ENCODE results near the gene AP5B1.
"Not testable (repeated sequence)": the region's sequence is repeated elsewhere in the genome, so short reads cannot be mapped to it uniquely, and the experiment has no call there.

AP5B1 gene

DNA sequence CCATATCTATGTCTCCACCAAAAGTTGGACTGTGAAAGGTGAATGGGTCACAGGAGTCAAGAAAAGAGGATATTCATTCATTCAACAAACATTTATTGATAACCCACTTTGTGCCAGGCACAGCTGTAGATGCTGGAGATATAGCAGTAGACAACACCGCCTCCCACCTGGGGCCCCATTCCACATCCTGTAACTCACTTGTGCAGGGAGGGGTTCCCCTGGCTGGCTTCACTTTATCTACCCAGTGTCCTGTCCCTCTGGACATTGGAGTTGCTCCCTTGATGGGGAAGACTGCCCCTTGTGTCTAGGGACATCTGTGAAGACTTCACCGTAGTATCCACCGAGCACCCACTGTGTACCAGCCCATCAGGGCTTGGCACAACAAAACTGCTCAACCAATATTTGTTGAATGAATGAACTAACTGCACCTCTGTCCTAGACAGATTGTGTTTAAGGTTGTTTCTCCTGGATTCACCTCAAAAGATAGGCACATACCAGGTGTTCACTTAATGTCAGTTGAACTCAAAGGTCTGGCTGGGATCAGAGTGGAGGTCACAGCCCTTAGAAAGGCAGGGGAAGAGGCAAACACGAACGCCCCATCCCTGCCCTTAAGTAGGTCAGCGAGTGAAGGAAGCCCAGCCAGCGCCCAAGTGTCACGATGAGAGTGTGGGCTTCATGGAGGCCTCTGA, 4.7 kb upstream of the AP5B1 start:
- no peak for DNase-seq

DNA sequence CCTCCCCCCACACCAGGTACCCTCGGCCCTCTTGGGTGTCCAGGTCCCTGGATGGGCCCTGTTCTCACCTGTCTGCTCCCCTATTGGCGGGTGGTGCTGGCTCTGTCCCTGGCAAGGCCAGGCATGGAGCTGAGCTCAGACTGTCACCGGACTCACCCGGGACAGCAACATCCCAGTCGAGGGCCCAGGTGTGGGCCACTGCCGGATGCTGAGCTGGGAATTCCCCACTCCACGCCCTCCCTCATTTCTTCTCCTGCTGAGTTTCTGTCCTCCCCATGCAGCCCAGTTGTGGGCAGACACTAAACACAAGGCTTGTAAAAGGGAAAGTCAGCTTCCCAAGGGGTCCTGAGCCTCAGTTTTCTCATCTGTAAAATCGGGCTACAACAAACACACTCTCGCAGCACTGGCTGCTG, 2.0 kb upstream of the AP5B1 start:
- no peak for DNase-seq

DNA sequence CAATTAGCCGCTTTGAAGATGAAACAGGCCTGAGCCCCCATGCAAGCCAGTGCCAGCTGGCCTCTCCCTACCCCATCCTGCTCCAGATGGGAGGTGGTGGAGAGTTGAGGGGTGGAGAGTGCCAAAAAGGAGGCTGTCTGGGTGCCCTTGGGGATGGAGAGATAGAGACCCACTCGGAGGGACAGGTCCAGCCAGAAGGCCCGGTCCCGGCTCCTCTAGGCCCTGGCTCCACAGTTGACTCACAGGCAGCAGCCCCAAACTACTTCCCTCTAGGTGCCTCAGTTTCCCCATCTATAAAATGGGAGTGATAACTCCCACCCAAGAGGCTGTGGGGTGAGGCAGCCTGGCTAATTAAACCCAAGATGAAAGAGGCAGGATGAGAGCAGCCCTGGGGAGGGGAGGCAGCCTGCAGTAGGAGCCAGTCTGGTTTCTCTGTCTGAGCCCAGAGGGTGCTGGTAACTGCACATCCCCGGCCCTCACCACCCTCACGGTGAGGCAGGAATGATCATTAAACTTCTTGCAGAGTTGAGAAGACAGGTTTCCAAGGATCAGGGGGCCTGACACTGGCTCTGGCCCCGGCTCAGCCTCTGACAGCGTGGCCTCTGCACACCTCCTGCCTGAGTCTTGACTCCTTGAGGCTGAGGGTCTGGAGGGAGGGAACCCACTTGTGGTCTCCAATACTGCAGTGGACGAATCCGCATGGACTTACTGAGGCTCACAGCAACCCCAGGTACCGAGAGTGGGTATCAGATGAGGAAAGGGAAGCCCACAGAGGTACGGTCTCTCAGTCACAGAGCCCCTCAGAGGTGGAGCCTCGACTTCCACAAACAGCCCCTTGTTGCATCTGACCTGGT, 1.4 kb upstream of the AP5B1 start:
- DNase-seq, result no peak

DNA sequence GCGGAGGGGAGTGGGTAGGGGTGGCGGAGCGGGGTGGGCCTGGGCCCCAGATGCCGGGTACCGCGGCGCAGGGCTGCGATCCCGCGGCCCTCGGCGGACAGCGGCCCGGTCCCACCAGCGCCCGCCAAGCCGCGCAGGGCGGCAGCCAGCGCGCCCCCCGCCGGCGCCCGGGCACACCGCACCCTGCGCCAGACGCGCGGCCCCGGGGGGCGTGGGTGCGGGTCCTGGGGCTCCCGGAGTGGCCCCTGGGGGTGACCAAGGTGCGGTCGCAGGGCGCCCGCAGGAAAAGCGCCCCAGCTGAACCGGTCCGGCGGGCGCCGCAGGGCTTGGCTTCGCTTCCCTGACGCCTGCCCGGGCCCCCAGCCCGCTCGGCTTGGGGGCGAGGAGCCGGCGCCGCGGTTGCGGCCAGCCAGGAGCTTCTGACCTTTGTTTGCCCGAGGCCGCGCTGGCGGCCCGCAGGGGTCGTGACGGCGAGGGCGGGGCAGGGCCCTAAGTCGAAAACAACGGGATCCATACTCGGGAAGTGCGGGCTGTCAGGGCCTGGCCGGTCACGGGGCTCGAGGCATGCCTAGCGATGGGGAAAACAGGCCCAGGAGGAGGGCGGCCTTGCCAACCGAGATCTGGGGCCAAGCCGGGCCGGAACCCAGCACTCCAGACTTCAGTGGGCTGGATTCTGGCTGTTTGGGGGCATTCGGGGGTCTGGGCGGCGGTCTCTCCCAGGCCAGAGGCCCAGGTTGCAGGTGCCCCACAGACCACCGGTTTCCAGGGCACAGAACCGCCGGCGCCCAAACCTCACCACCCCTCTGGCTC, 581 bp upstream of the AP5B1 start:
- DNase-seq, result peak; percentile 58

DNA sequence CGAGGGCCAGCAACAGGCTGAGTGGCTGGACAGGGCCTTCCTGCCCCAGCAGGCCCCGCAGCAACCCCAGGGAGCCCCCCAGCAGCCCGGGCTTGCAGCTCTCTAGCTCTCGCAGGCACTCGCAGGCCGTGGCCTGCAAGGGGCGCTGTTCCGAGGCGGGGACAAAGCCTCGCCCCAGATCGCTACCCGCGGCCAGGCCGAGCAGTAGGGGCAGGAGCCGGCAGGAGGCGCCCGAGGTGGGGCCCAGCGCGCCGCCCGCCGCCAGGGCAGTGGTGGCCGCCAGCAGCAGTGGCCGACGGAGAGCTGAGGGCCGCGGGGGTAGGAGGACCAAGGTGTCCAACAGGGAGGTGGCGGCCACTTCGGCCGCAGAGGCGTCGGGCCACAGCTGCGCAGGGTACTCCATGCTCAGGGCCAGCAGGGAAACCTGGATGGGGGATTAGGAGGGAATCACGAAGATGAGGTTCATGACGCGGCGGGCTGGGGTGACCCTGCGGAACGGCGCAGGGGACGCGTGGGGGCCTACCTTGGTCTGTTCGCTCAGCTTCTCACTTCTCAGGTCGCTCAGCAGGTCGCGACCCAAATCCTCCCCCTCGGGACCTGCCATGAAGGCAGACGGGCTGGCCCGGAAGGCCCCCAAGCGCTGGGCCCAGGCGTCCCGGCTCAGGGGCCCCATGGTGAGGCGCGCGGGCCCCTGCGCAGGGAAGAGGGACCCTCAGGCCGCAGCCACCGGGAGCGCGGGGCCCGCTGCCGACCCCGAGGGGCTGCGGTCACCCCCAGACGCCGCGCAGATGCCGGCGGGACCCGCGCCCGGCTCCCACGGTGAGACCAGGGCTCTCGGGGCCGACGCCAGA, 632 bp downstream of the AP5B1 start:
- peak; percentile 69 for DNase-seq

DNA sequence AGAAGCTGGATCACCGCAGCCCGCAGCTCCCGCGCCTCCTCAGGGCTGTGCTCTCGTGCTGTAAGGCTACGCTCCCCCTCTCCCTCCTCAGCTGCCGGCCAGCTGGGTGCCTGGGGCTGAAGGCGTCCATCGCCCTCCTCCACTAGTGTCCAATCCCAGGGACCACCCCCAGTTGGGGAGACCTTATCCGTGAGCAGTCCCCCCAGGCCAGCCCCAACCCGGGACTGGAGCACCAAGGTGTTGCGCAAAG, 1.2 kb downstream of the AP5B1 start:
- no peak for DNase-seq

DNA sequence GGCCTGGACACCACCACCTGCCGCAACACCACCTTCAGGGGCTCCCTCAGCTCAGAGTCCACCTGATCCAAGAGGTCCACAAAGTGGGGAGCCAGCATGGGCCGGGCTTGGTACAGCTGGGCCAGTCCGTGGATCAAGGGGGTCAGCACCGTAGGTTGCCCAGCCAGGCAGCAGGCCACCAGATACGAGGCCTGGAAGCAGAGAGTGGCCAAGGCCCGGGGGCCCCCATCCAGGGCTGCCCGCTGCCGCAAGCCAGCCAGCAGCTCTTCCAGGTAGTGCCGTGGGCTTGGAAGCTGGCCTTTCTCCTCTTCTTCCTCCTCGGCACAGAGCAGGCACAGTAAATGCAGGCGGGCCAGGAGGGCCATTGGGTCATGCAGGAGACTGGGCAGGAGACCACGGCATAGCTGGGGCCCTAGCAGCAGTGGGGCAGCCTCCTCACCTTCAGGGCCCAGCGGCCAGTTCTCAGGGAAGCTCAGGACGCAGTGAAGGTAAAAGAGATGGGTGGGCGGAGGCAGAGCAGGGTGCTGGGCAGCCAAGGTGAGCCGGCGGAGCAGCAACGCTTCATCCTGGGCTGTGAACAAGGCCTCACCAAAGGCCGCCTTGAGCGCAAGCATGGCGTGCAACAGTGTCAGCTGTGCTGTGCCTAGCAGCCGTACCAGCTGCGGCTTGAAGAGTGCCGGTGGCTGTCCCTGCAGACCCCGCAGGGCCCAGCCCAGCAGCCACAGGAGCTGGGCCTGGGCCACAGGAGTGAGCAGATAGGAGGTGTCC, 1.7 kb downstream of the AP5B1 start:
- no peak for DNase-seq

DNA sequence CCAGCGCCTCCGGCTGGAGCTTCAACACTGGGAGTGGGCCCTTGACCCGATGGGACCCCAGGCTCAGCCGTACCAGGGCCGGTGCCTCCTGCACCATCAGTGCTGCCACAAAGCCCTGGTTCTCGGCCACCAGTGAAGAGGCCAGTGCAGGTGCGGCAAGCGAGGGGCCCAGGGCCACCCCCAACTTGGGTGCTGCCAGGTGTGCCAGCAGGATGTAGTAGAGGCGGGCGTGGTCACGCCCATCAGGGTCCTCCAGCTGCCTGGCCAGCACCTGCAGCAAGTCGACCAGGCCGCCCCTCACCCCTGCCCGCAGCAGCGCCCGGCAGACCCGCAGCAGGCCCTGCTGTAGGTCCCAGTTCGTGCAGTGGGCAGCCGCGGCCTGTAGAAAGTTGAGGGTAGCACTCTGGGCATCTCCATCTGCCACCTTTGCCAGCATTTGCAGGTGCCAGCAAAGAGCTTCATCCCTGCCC, 2.3 kb downstream of the AP5B1 start:
- DNase-seq, result no peak

DNA sequence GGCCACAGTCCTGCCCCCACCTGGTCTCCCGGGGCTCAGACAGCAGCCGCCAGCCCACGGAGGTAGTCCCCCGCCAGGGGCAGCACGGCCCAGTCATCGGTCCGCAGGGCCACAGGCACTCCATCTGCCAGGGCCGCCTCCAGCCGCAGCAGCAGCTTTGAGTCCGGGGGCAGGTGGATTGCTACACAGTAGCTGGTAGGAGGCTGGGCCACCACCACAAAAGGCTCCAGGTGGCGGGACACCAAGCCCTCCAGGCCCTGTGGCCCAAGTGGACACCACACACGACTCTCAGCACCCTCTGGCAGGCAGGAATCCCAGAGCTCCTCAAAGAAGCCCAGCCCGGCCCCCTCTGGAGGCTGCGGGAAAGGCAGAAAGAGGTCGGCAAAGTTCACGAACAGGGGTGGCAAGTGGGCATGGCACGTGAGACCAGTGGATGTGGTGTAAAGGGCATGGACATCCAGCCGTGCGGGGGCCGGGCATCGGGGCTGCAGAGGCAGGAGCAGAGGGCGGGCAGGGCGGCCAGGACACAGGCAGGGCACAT, 2.9 kb downstream of the AP5B1 start:
- DNase-seq, result no peak

DNA sequence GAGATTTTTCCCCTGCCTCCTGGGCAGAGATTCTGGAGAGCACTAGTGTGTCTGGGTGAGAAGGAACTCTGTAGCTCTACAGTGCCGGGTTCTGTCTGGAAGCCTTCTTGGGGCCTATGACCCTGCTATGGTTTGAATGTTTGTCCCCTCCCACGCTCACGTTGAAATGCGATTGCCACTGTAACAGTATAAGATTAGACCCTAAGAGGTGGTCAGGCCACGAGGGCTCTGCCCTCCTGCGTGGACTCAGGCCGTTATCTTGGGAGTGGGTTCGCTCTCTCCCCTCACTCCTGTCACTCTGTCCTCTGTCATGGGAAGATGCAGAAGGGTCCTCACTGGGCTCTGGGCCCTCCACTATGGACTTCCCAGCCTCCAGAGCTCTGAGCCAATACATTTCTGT, 3.5 kb downstream of the AP5B1 start:
- no peak for DNase-seq

DNA sequence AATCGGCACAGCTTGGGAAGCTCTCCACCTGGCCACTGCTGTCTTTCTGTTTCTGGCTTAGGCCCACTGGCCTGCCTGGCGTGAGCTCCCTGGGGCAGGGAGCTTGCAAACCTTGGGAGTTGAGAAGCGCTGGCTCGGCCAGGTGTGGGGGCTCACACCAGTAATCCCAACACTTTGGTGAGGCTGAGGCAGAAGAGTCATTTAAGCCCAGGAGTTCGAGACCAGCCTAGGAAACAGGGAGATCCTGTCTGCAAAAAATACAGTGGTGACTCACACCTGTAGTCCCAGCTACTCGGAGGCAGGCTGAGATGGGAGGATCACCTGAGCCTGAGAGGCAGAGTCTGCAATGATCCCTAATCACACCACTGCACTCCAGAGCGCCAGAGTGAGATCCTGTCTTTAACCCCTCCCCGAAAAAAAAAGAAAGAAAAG, 4.0 kb downstream of the AP5B1 start:
- DNase-seq, result no peak

DNA sequence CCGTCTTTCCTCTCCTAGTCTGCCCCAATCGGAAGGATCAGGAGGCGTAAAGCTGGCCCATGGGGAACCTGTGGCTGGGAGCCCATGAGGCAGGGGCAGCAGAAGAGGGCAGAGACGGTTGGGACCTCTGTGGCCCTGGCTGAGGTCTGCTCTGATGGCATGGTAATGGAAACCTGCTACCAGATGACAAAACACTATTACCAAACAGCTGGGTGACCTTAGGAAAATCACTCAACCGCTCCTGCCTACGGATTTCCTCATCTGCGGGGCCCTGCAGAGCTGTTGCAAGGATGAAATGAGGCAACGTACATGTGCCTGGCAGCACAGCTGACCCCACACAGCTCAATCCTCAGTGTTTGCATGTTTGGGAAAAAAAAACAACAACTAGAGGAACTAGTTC, 4.6 kb downstream of the AP5B1 start:
- DNase-seq, result no peak

DNA sequence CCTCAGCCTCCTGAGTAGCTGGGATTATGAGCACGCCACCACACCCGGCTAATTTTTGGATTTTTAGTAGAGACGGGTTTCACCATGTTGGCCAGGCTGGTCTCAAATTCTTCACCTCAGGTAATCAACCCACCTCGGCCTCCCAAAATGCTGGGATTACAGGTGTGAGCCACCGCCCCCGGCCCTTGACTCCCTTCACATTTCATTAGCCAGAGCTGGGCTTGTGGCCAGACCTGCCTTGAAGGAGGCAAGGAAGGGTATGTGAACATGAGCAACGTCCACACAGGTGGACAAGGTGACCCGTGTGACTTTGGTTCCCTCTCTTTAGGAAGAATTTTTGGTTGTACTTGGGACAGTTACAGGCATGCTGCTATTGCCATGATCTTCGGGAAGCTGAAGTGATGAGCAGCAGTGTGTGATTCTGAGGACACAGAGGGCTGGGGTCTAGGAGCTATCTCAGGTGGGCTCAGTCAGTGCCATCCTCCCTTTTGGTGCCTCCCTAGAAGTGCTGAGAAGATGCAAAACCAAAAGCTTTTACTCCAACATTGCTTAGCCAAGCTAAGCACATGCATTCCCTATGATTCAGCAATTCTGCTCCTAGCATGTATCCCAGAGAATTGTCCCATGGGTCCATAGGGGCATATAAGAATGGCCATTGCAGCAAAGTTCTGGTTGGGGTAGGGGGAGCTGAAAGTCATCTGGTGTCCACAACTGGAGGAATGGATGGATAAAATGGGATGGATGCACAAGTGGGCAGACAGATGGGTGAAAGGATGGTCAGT, 6.1 kb downstream of the AP5B1 start:
- no peak for DNase-seq

DNA sequence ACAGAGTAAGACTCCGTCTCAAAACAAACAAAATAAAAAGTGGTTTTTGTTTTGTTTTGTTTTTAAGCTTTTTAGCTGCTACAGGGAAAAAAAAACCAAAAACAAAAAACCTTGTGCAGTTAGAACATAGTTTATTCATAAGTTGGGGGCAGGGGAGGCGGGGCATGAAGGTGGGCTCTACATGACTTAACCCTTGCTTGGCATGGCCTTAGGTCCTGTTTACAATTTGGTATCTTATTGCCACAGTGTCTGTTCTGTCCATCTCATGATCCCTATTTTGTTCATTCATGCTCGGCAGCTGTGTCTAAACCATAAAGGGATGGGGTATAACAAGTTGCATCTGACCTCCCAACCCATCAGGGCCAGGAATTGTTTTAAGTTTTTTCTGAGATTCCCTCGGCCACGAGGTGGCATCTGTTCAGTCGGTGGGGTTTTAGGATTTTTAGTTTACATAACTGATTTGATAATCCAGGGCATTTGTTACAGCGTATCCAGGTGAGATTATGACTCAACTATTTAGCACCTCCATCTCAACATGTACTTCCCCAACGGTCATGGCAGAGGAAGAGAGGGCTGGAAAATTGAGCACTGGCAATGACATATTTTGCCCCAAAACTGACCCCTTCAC, 6.9 kb downstream of the AP5B1 start:
- no peak for DNase-seq

DNA sequence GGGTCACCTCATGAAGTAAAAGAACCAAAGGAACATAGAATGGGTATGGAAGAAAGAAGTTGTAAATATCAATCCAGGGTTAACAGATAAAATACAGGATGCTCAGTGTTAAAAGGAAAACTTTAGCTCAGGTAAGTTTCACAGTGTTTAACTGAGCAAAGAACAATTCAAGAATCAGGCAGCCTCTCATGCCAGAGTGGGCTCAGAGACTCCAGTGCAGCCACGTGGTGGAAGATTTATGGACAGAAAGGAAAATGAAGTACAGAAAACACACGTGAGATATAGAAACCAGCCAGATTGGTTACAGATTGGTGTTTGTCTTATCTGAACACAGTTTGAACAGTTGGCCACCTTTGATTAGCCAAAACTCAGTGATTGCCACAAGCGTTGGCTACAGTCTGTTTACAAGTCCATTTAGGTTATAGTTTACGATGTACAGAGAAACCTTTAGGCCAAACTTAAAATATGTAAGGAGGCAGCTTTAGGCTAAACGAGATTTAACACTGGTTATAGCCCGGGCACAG, 9.1 kb downstream of the AP5B1 start:
- DNase-seq, result no peak

DNA sequence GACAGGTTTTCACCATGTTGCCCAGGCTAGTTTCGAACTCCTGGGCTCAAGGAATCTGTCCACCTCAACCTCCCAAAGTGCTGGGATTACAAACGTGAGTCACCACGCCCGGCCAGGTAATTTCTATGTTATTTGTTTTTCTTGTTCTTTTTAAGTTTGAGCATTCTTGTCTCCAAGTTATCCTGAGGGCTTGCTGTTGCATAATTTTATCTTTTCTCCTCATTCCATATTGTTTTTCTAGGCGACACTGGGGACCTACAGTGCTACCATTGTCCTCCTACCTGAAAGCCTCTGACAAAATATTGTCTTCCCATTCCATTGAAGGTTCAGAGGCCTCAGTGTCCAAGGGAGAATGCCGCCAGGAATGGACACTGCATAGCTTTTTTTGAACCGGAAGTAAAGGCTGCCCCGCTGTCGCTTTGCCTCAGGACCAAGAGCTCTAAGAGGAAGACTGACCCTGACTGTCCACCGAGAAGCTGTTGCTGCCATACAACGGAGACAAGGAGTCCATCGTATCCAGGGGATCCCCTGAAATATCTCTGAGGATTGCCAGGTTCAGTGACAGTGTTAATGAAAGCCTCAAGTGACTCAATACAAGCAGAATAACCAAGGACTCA, 9.7 kb downstream of the AP5B1 start:
- no peak for DNase-seq

DNA sequence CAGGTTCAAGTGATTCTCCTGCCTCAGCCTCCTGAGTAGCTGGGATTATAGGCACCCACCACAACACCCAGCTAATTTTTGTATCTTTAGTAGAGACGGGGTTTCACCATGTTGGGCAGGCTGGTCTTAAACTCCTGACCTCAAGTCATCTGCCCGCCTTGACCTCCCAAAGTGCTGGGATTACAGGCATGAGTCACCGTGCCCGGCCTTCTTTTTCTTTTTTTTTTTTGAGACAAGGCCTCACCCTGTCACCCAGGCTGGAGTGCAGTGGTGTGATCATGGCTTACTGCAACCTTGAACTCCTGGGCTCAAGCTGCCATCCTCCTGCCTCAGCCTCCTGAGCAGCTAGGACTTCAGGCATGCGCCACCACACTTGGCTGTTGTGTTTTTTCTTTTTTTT, 13.0 kb downstream of the AP5B1 start:
- DNase-seq, result not testable (repeated sequence)

DNA sequence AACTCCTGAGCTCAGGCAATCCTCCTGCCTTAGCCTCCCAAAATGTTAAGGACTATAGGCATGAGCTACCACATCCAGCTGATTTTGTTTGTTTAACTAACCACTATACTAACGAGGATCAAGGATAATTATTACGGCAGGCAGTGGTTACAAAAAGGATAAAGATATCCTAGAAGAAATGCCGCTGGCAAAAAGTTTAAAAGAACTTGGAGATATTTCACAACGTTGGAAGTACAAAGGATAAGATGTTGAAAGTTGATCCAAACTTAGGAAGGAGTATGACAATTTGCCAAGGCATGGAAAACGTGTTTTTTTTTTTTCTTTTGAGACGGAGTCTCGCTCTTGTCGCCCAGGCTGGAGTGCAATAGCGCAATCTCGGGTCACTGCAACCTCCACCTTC, 13.4 kb downstream of the AP5B1 start:
- no peak for DNase-seq

DNA sequence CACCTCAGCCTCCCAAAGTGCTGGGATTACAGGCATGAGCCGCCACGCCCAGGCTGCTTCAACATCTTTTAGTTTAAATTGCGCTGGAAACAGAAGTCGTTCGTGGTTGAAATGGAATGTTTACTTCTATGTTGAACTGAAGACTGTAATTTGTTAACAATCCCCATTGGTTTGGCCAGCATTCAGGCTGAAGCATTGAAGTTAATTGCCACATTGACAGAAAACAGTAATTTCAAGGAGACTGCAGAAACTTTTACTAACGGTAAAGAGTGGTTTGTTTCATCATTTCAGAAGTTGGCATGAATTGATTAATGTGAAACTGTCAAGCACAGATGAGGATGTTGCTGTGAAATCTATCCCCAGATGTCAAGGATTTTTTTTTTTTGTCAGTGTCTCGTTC, 14.2 kb downstream of the AP5B1 start:
- DNase-seq, result no peak

DNA sequence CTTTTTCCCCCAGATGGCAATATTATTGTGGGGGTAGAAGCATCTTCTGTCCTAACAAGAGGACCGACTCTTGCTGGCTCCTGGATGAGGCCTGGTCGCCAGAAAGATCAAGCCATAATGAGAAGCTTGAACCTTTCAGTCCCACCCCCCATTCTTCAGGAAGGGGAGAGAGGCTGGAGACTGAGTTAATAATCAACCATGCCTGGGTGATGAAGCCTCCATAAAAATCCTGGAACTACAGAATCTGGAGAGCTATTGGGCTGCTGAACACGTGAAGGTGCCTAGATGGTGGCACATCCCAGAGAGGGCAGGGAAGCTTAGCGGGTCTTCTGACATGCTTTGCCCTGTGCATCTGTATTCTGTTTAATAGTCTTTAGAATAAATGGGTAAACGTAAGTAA, 16.3 kb downstream of the AP5B1 start:
- DNase-seq, result no peak
